CD4-positive, alpha-beta T cell treated with Interleukin-15 for 4 hours (primary cell): ENCODE measurements around the gene ADCY9.
"Not testable (repeated sequence)": the region's sequence is repeated elsewhere in the genome, so short reads cannot be mapped to it uniquely, and the experiment has no call there.

Source experiments
- DNase-seq: peaks from one replicate; pipeline ENCODE4 v3.0.0-alpha.2; 2020; ENCODE audit warnings: low spot score

Gene ADCY9

GRCh38 chr16:4116325-4117249 is at the start of gene ADCY9:
TSS of gene ADCY9 (minus strand) at chr16:4116442. CDS start at chr16:4115442, 1,000 bp downstream.
- DNase-seq = peak; percentile 79

- DNase-seq = no peak
Measured at GRCh38 chr16:4160658-4161430, 44.6 kb upstream of the ADCY9 start.

- no peak for DNase-seq
Measured at GRCh38 chr16:4159726-4160125, 43.5 kb upstream of the ADCY9 start.

GRCh38 chr16:4158143-4159093 is 42.2 kb upstream of the ADCY9 start:
- no peak for DNase-seq

- no peak for DNase-seq
Measured at GRCh38 chr16:4157376-4157825, 41.2 kb upstream of the ADCY9 start.

- not testable (repeated sequence) for DNase-seq
Measured at GRCh38 chr16:4156503-4156902, 40.3 kb upstream of the ADCY9 start.

- DNase-seq = not testable (repeated sequence)
Measured at GRCh38 chr16:4153364-4153763, 37.1 kb upstream of the ADCY9 start.

- no peak for DNase-seq
Measured at GRCh38 chr16:4152267-4152666, 36.0 kb upstream of the ADCY9 start.

- DNase-seq = no peak
Measured at GRCh38 chr16:4147236-4147635, 31.0 kb upstream of the ADCY9 start.

GRCh38 chr16:4142268-4142667 is 26.0 kb upstream of the ADCY9 start:
- DNase-seq = peak; percentile 56

GRCh38 chr16:4141604-4142003 is 25.4 kb upstream of the ADCY9 start:
- no peak for DNase-seq

GRCh38 chr16:4140652-4141051 is 24.4 kb upstream of the ADCY9 start:
- DNase-seq = no peak

GRCh38 chr16:4139968-4140367 is 23.7 kb upstream of the ADCY9 start:
- no peak for DNase-seq

GRCh38 chr16:4138713-4139112 is 22.5 kb upstream of the ADCY9 start:
- no peak for DNase-seq

- no peak for DNase-seq
Measured at GRCh38 chr16:4137438-4137837, 21.2 kb upstream of the ADCY9 start.

- no peak for DNase-seq
Measured at GRCh38 chr16:4136229-4136813, 20.1 kb upstream of the ADCY9 start.

GRCh38 chr16:4135537-4135936 is 19.3 kb upstream of the ADCY9 start:
- no peak for DNase-seq

- DNase-seq = no peak
Measured at GRCh38 chr16:4133897-4134372, 17.7 kb upstream of the ADCY9 start.

- DNase-seq = no peak
Measured at GRCh38 chr16:4131621-4132020, 15.4 kb upstream of the ADCY9 start.

- DNase-seq = no peak
Measured at GRCh38 chr16:4124535-4125294, 8.5 kb upstream of the ADCY9 start.
